PC-3 (cell line): Measurements from ENCODE around the gene EIF2B5. TPM values are rescaled to one million over a fixed set of nuclear protein-coding genes. Genes with fewer than 3 reads are reported as not detected.
A peak's percentile ranks its signal among the peaks of the same experiment; 100 is the strongest.

Source experiments
- ATAC-seq: fragments of 200-7000 bp; cut with Tn5 transposase; 2 replicates; pipeline ENCODE4 v1.9.1; 2020; ENCODE audit warnings: mild to moderate bottlenecking, moderate library complexity
- BruUV-seq: library from RNA; stranded (reverse); fragments of 400-500 nt; replicated peaks from 2 replicates; lab custom pipeline; 2021; lab: Mats Ljungman, UMichigan
- CTCF ChIA-PET: fragments of 300-600 bp; sonication (Branson Sonifier 250); formaldehyde crosslinking; loops from one replicate; lab custom pipeline; 2022; ENCODE audit warnings: antibody characterized with exemption; lab: Charles Lee
- POLR2A ChIA-PET: fragments of 300-600 bp; sonication (Branson Sonifier 250); formaldehyde crosslinking; loops from one replicate; lab custom pipeline; 2022; ENCODE audit warnings: antibody characterized with exemption; ENCODE audit not compliant: unreplicated experiment; lab: Charles Lee
- DNase-seq: peaks from one replicate; pipeline ENCODE4 v3.0.0-alpha.2; 2015
- H2AFZ ChIP-seq: fragments of 300-600 bp; sonication (generic); 2 replicates; pipeline ENCODE4 v1.6.0; 2016; ENCODE audit warnings: antibody characterized with exemption, low read length
- H3F3A ChIP-seq: fragments of 300-600 bp; sonication (generic); one replicate; pipeline ENCODE4 v1.6.0; 2017; ENCODE audit warnings: antibody characterized with exemption, low read length, control low read depth, mild to moderate bottlenecking; ENCODE audit not compliant: unreplicated experiment
- H3K27ac ChIP-seq: fragments of 300-600 bp; sonication (generic); 2 replicates; pipeline ENCODE4 v1.5.1; 2016; ENCODE audit warnings: mild to moderate bottlenecking, low read length
- H3K27me3 ChIP-seq: fragments of 300-600 bp; sonication (generic); 2 replicates; pipeline ENCODE4 v1.6.1; 2016; ENCODE audit warnings: low read length, mixed read lengths
- H3K36me3 ChIP-seq: fragments of 300-600 bp; sonication (generic); 2 replicates; pipeline ENCODE4 v1.6.1; 2016; ENCODE audit warnings: low read depth, mixed run types, low read length, mixed read lengths
- H3K4me1 ChIP-seq: fragments of 300-600 bp; sonication (generic); 2 replicates; pipeline ENCODE4 v1.5.1; 2016; ENCODE audit warnings: low read length; ENCODE audit not compliant: insufficient read depth
- H3K4me2 ChIP-seq: fragments of 300-600 bp; sonication (generic); 2 replicates; pipeline ENCODE4 v1.6.0; 2016; ENCODE audit warnings: low read length
- H3K4me3 ChIP-seq: fragments of 300-600 bp; sonication (generic); 2 replicates; pipeline ENCODE4 v1.5.1; 2016; ENCODE audit warnings: mild to moderate bottlenecking, low read length, mixed read lengths
- H3K79me2 ChIP-seq: fragments of 300-600 bp; sonication (generic); 2 replicates; pipeline ENCODE4 v1.6.1; 2017; ENCODE audit warnings: low read length, mixed read lengths
- H3K9ac ChIP-seq: fragments of 300-600 bp; sonication (generic); 2 replicates; pipeline ENCODE4 v1.6.0; 2016; ENCODE audit warnings: mild to moderate bottlenecking, low read length
- H3K9me2 ChIP-seq: fragments of 300-600 bp; sonication (generic); replicated peaks from 2 replicates; pipeline ENCODE4 v1.6.1; 2016; ENCODE audit warnings: mixed run types, low read length, mixed read lengths
- H3K9me3 ChIP-seq: fragments of 300-600 bp; sonication (generic); 2 replicates; pipeline ENCODE4 v1.6.1; 2016; ENCODE audit warnings: low read length, mixed read lengths
- H4K20me1 ChIP-seq: fragments of 300-600 bp; sonication (generic); 2 replicates; pipeline ENCODE4 v1.6.1; 2016; ENCODE audit warnings: low read length, mixed read lengths
- EZH2 ChIP-seq: fragments of 300-600 bp; sonication (generic); IDR thresholded peaks from one replicate; pipeline ENCODE4 v1.6.1; 2017; ENCODE audit warnings: antibody characterized with exemption, mild to moderate bottlenecking, low read length; ENCODE audit not compliant: unreplicated experiment
- EZH2phosphoT487 ChIP-seq: fragments of 300-600 bp; sonication (generic); IDR thresholded peaks from 2 replicates; pipeline ENCODE4 v1.6.1; 2018; ENCODE audit warnings: mild to moderate bottlenecking, antibody characterized with exemption, low read length, borderline replicate concordance
- intact Hi-C: fragments of 100-400 bp; cut with micrococcal nuclease; formaldehyde crosslinking; loops from 2 replicates; pipeline ENCODE4 v1.9.0; 2023
- total RNA-seq: library from RNA; depleted of rRNA; stranded (reverse); fragments of >200 nt; gene quantifications from 2 replicates; pipeline ENCODE4 v1.2.3, GENCODE V29; 2014
- TF ChIP-seq, protein P1 (sequence below): fragments of 300-600 bp; sonication (generic); conservative IDR thresholded peaks from 2 replicates; pipeline ENCODE4 v1.5.1; 2017; ENCODE audit warnings: antibody characterized with exemption, low read depth, mild to moderate bottlenecking, low read length

EIF2B5 gene
- total RNA-seq, 1 experiment from 2014 or later, result 51.3 TPM

DNA sequence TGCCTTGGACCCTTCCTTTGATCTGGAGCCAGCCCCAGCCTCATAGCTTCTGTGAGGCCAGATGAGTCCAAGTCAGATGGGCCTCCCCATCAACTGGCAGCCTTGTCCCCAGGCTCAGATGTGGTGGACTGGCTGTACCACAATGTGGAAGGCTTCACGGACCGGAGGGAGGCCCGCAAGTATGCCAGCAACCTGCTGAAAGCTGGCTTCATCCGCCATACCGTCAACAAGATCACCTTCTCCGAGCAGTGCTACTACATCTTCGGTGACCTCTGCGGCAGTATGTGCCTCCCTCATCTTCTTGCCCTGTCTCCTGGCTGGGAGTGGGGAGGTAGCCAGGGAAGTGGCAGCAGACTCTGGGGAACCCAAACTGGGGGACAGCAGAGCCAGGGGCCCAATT, 32.6 kb downstream of the EIF2B5 start:
- no peak for ATAC-seq
- Histone ChIP-seq H3K9me2 (no peaks in the 10 kb centered on the region), H3K27me3 (no peaks in the 10 kb centered on the region), H3K9ac (no peak overlapping the region), H3K4me1 (peaks cover 33% of the 10 kb centered on the region), H3K36me3 (peaks cover 33% of the 10 kb centered on the region), H3K4me2 (no peak overlapping the region), H3K4me3 (no peak overlapping the region), H2AFZ (no peak overlapping the region), H3K9me3 (no peaks in the 10 kb centered on the region), H3K79me2 (peaks cover 5% of the 10 kb centered on the region; the same call in 1 of the 2 replicates), H4K20me1 (no peaks in the 10 kb centered on the region), H3K27ac (peak overlapping the region; percentile 89), H3F3A (no peaks in the 10 kb centered on the region)
- no peak for DNase-seq
- BruUV-seq, result no TSS peak
- ChIA-PET POLR2A (no interaction called here), CTCF (no interaction called here)
- no peak for TF ChIP-seq EZH2phosphoT487
- TF ChIP-seq, protein P1, sequence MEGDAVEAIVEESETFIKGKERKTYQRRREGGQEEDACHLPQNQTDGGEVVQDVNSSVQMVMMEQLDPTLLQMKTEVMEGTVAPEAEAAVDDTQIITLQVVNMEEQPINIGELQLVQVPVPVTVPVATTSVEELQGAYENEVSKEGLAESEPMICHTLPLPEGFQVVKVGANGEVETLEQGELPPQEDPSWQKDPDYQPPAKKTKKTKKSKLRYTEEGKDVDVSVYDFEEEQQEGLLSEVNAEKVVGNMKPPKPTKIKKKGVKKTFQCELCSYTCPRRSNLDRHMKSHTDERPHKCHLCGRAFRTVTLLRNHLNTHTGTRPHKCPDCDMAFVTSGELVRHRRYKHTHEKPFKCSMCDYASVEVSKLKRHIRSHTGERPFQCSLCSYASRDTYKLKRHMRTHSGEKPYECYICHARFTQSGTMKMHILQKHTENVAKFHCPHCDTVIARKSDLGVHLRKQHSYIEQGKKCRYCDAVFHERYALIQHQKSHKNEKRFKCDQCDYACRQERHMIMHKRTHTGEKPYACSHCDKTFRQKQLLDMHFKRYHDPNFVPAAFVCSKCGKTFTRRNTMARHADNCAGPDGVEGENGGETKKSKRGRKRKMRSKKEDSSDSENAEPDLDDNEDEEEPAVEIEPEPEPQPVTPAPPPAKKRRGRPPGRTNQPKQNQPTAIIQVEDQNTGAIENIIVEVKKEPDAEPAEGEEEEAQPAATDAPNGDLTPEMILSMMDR, result no peak
- intact Hi-C loops, result no loop called here

DNA sequence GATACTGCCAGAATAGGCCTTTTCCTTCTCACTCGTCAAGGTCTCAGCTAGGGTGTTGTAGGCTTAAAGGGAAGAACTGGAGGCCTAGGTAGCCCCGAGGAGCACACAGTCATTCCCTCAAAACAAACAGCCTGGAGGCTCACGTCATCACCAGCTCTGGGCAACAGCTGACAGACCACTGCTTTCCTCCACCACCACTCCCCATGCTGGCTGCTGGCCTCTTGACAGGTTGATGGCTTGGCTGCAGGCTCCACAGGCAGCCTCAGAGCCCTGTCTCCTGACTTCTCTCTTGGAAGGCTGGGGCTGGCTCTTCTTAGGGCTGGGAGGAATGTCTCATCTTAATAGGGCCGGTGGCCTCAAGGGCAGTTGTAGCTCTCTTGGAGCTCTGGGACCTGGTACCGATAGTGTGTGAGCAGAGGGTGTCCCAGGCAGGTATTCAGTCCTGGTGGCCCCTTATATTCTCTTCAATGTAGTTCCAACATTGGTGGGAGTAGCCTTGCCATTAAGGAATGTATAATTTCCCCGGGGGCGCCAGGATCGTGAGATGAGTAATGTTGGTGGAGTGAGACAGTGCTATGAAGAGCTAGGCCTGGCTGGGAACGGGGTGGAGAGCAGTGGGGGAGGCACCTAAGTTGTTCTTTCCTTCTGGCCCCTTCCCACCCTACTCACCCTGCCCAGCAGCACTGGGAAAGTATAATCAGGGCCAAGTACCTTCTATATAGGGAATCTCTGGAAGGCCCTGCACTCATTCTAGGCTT, 33.4 kb downstream of the EIF2B5 start:
- H3K4me2 ChIP-seq, result peak overlapping the region; percentile 52
- DNase-seq (peak; percentile 72), ATAC-seq (peak; percentile 66)
- H3K4me1 ChIP-seq, result peaks cover 33% of the 10 kb centered on the region
- no peak overlapping the region for H3K4me3 ChIP-seq
- H3K79me2 ChIP-seq, result no peaks in the 10 kb centered on the region
- no peaks in the 10 kb centered on the region for H3K9me3 ChIP-seq
- POLR2A ChIA-PET, result no interaction called here
- H2AFZ ChIP-seq, result no peak overlapping the region
- TF ChIP-seq EZH2phosphoT487 (no peak), EZH2 (no peak)
- CTCF ChIA-PET, result no interaction called here
- H3F3A ChIP-seq, result no peaks in the 10 kb centered on the region
- intact Hi-C loops, result no loop called here
- peak overlapping the region; percentile 43; the same call in 1 of the 2 replicates for H3K9ac ChIP-seq
- H3K27me3 ChIP-seq, result no peaks in the 10 kb centered on the region
- H3K27ac ChIP-seq, result peak overlapping the region; percentile 89
- H4K20me1 ChIP-seq, result no peaks in the 10 kb centered on the region
- no peaks in the 10 kb centered on the region for H3K9me2 ChIP-seq
- H3K36me3 ChIP-seq, result peaks cover 33% of the 10 kb centered on the region
- BruUV-seq, result no TSS peak

DNA sequence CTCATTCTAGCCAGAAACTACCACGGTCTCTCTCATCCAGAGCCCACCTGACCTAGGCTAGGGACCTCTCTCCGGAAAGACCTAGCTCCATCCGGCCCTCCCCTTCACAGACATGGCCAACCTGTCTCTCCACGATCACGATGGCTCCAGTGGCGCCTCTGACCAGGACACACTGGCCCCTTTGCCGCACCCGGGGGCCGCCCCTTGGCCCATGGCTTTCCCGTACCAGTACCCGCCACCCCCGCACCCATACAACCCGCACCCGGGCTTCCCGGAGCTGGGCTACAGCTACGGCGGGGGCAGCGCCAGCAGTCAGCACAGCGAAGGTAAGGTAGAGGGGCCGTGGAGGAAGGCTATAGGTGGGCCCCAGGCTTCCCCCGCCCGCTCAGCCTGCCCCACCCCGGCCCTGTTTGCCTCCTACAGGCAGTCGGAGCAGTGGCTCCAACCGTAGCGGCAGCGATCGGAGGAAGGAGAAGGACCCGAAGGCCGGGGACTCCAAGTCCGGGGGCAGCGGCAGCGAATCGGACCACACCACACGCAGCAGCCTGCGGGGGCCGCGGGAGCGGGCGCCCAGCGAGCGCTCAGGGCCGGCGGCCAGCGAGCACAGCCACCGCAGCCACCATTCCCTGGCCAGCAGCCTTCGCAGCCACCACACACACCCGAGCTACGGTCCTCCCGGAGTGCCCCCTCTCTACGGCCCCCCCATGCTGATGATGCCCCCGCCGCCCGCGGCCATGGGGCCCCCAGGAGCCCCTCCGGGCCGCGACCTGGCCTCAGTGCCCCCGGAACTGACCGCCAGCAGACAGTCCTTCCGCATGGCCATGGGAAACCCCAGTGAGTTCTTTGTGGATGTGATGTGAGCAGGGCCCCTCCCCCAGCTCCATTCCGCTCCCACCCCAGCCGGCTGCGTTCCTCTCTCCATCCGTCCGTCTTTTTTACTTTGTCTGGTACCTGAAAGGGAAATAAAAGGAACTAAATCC, 35.0 kb downstream of the EIF2B5 start:
- intact Hi-C loops, result no loop called here
- CTCF ChIA-PET, result no interaction called here

More for the DNA sequence above, 35.0 kb downstream of the EIF2B5 start:
- H3K4me1 ChIP-seq, result peaks cover 39% of the 10 kb centered on the region
- POLR2A ChIA-PET, result no interaction called here
- H3K9me3 ChIP-seq, result no peaks in the 10 kb centered on the region
- no peaks in the 10 kb centered on the region for H3K9me2 ChIP-seq
- no peak overlapping the region for H2AFZ ChIP-seq
- H3F3A ChIP-seq, result no peaks in the 10 kb centered on the region
- peaks cover 5% of the 10 kb centered on the region for H3K79me2 ChIP-seq
- no peaks in the 10 kb centered on the region for H4K20me1 ChIP-seq
- no peaks in the 10 kb centered on the region for H3K27me3 ChIP-seq
- DNase-seq (no peak), ATAC-seq (no peak)
- no TSS peak for BruUV-seq
- H3K9ac ChIP-seq, result no peak overlapping the region
- no peak overlapping the region for H3K27ac ChIP-seq
- H3K36me3 ChIP-seq, result peaks cover 24% of the 10 kb centered on the region
- no peak overlapping the region for H3K4me3 ChIP-seq
- no peak overlapping the region for H3K4me2 ChIP-seq
- TF ChIP-seq EZH2 (no peak), EZH2phosphoT487 (no peak)
- TF ChIP-seq, protein P1, result no peak
